K562 (cell line): ENCODE measurements around the gene LRMDA. TPM values are rescaled to one million over a fixed set of nuclear protein-coding genes. Genes with fewer than 3 reads are reported as not detected.

ENCODE experiments used
- ATAC-seq: fragments of 200-7000 bp; cut with Tn5 transposase; 3 replicates; pipeline ENCODE4 v1.9.1; 2020; ENCODE audit warnings: moderate library complexity
- BruUV-seq: library from RNA; stranded (reverse); fragments of 400-500 nt; replicated peaks from 2 replicates; lab custom pipeline; 2021; lab: Mats Ljungman, UMichigan
- CTCF ChIA-PET: fragments of 300-600 bp; formaldehyde crosslinking; extraction: SDS; loops from one replicate; lab custom pipeline; 2021; ENCODE audit warnings: low intra/inter-chr PET ratio; lab: Yijun Ruan, JAX
- POLR2A ChIA-PET: fragments of 300-600, 350-650 bp; sonication (Branson Sonifier 250); formaldehyde crosslinking; extraction: SDS; loops from one replicate; lab custom pipeline; 2021; ENCODE audit warnings: antibody characterized with exemption, inconsistent platforms; lab: Yijun Ruan, JAX
- DNase-seq, 4 experiments: peaks; one replicate each; pipeline versions ENCODE4 v3.0.0 to v3.0.0-alpha.2; 2011 to 2018; ENCODE audit warnings: low spot score in 3 of 4, mixed read lengths in 3 of 4; ENCODE audit errors: extremely low read depth in 1 of 4
- FAIRE-seq: peaks from 2 replicates; lab custom pipeline; 2011; peaks lifted over from hg19 to GRCh38; lab: Jason Lieb, UNC
- H2AFZ ChIP-seq: 2 replicates; pipeline ENCODE4 v1.6.0; 2011; ENCODE audit warnings: low read depth, low read length, control low read depth, inconsistent platforms
- H3K27ac ChIP-seq: fragments of 200-600 bp; 3 replicates; pipeline ENCODE4 v1.8.0; 2011; ENCODE audit warnings: low read depth, mild to moderate bottlenecking, control low read depth, inconsistent platforms, low read length, moderate library complexity, mixed read lengths; ENCODE audit errors: extremely low read depth
- H3K27me3 ChIP-seq, 2 experiments: fragments of 300-600 bp in 1 of 2; 2 replicates in 1 of 2; 3 replicates in 1 of 2; pipeline versions ENCODE4 v1.6.0 to v1.8.0; 2011; ENCODE audit warnings: inconsistent platforms in 2 of 2, low read length in 2 of 2, mild to moderate bottlenecking in 1 of 2, mixed read lengths in 1 of 2, moderate library complexity in 1 of 2; ENCODE audit not compliant: control insufficient read depth in 2 of 2, insufficient read depth in 2 of 2
- H3K36me3 ChIP-seq: fragments of 300-600 bp; 3 replicates; pipeline ENCODE4 v1.8.0; 2011; ENCODE audit warnings: mild to moderate bottlenecking, low read length, inconsistent platforms; ENCODE audit not compliant: control insufficient read depth, insufficient read depth
- H3K4me1 ChIP-seq, 2 experiments: fragments of 200-600 bp in 1 of 2; replicated peaks in 1 of 2; 2 replicates in 1 of 2; 3 replicates in 1 of 2; pipeline versions ENCODE4 v1.5.1 to v1.8.0; 2011; ENCODE audit warnings: inconsistent platforms in 2 of 2, low read length in 2 of 2, mild to moderate bottlenecking in 1 of 2, mixed read lengths in 1 of 2, moderate library complexity in 1 of 2; ENCODE audit not compliant: control insufficient read depth in 2 of 2, insufficient read depth in 2 of 2
- H3K4me2 ChIP-seq: 2 replicates; pipeline ENCODE4 v1.6.1; 2011; ENCODE audit warnings: low read length, control low read depth, inconsistent platforms, mixed read lengths; ENCODE audit not compliant: insufficient read depth
- H3K4me3 ChIP-seq: fragments of 200-600 bp; sonication (generic), shearing (Covaris generic); 2 replicates; pipeline ENCODE4 v1.5.1; 2016; ENCODE audit warnings: control low read depth, inconsistent platforms
- H3K79me2 ChIP-seq: fragments of 200-600 bp; 3 replicates; pipeline ENCODE4 v1.8.0; 2011; ENCODE audit warnings: low read length, inconsistent platforms; ENCODE audit not compliant: control insufficient read depth, insufficient read depth
- H3K9ac ChIP-seq, 2 experiments: 2 replicates each; pipeline versions ENCODE4 v1.6.0 to v1.6.1; 2011; ENCODE audit warnings: low read depth in 2 of 2, low read length in 2 of 2, control low read depth in 1 of 2, inconsistent platforms in 1 of 2, mild to moderate bottlenecking in 1 of 2, mixed read lengths in 1 of 2; ENCODE audit not compliant: insufficient read depth in 1 of 2
- H3K9me1 ChIP-seq: one replicate; pipeline ENCODE4 v1.6.0; 2011; ENCODE audit warnings: inconsistent platforms, mild to moderate bottlenecking, low read length, moderate library complexity; ENCODE audit not compliant: control insufficient read depth, insufficient read depth
- H3K9me3 ChIP-seq: replicated peaks from 2 replicates; pipeline ENCODE4 v1.5.1; 2011; ENCODE audit warnings: low read depth, low read length, inconsistent platforms; ENCODE audit not compliant: control insufficient read depth, insufficient read depth
- H4K20me1 ChIP-seq: replicated peaks from 2 replicates; pipeline ENCODE4 v1.6.1; 2011; ENCODE audit warnings: low read length, inconsistent platforms, mixed read lengths; ENCODE audit not compliant: control insufficient read depth, insufficient read depth
- FUS ChIP-seq: fragments of 200-400 bp; formaldehyde crosslinking; optimal IDR thresholded peaks from 2 replicates; pipeline ENCODE3; 2017; ENCODE audit warnings: low read depth, low read length
- MCM2 ChIP-seq: fragments of 450-650 bp; IDR thresholded peaks from 2 replicates; pipeline ENCODE4 v1.6.1; 2017; ENCODE audit warnings: low read depth, mild to moderate bottlenecking
- SLC30A9 ChIP-seq: fragments of 250-450 bp; sonication (Bioruptor Pico); IDR thresholded peaks from 2 replicates; pipeline ENCODE4 v1.8.0; 2022; ENCODE audit warnings: mild to moderate bottlenecking, moderate library complexity
- ZFX ChIP-seq: sonication (generic); formaldehyde crosslinking; IDR thresholded peaks from 2 replicates; pipeline ENCODE4 v1.8.0; 2022; ENCODE audit warnings: mild to moderate bottlenecking, missing genetic modification reagents, moderate library complexity
- WGBS: fragments of 100-300 bp; shearing (Covaris generic); methylation state at CpG from one replicate; pipeline ENCODE4 v1.1.6; 2016; ENCODE audit warnings: low coverage, mixed read lengths; ENCODE audit not compliant: insufficient coverage; ENCODE audit errors: missing lambda C conversion rate; 5-methylcytosine and 5-hydroxymethylcytosine counted together
- in situ Hi-C: fragments of 300-500 bp; cut with MboI; formaldehyde crosslinking; loops from 4 replicates; pipeline ENCODE4 v1.15.0; 2018; ENCODE audit warnings: inconsistent platforms, mixed read lengths
- intact Hi-C: fragments of 100-400 bp; cut with micrococcal nuclease; formaldehyde crosslinking; loops from 2 replicates; pipeline ENCODE4 v1.14.2; 2022
- polyA plus RNA-seq, 8 experiments: library from polyadenylated mRNA; depleted of rRNA in 4 of 8; stranded (reverse) in 5 of 8; unstranded in 3 of 8; fragments of >200 nt; fragmentation: Nextera tagmentation in 2 of 8; fragmentation: Illumina TruSeq in 1 of 8; extraction: Ambion mirVana in 2 of 8; extraction: Trizol in 1 of 8; gene quantifications; 2 replicates each; pipeline versions ENCODE4 v1.2.1 to v1.2.3, GENCODE V29; 2011 to 2014; ENCODE audit warnings: inconsistent platforms in 1 of 8, missing spikeins in 1 of 8
- total RNA-seq, 7 experiments: library from RNA; depleted of rRNA in 6 of 7; stranded (reverse); fragments of >200 nt in 6 of 7; fragmentation: Illumina TruSeq in 2 of 7; extraction: Trizol in 2 of 7; gene quantifications; 2 replicates each; pipeline versions ENCODE4 v1.2.1 to v1.2.3, GENCODE V29; 2011 to 2021; ENCODE audit warnings: low replicate concordance in 1 of 7
- TF ChIP-seq, protein P1 (sequence below): fragments of 450-650 bp; IDR thresholded peaks from 2 replicates; pipeline ENCODE4 v1.6.1; 2016; ENCODE audit warnings: mild to moderate bottlenecking

LRMDA gene
- total and polyA plus RNA-seq, 9 of the 15 experiments (the other 6 are each of a cell fraction or from before 2014, with no cell fraction given) = 0.25 TPM; not detected in 8

DNA sequence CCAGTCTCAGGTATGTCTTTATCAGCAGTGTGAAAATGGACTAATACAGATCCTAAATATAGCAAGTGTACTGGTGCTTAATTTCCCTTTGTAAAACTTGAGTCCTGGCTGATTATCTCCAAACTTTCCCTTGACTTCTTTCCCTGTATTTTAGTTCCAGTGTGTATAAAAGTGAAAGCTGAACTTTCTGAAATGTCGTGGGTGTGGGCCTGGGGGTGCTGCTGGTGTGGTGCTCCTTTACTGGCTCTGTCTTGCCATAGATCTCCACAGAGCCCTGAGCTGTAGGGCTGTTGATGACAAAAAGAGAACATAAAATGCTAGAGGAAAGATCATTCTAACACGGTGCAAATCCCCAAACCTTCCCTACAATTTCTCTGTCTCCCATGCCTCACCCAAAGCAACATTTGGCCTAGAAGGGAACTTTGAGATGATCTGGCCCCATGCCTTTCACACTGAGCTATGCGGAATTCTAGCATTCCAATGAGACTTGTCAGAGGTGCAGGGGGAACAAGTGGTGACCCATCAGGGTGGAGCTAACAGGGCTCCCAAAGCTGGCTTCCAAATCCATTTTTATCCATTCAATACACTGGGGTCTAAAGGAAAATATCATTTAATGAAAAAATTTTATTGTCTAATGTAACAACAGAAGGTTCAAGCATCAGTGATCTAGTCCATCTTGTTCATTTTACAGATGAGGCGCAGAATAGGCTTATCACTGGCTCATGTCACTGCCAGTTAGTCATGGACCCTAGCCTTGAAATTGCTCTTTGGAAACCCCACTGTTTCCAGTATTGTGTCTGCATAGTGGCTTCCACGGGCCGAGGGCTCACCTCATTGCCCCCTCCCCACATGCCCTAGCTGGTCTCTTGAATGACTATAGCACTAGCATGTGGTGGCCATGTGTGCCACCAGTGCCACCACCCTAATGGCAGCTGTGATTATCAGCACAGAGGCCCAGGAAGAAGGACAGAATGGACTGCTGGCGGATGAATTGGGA lies 1000.9 kb downstream of the LRMDA start:
- no peak overlapping the region for H3K4me2 ChIP-seq
- ATAC-seq = no peak

More for the DNA sequence above, 1000.9 kb downstream of the LRMDA start:
- TF ChIP-seq SLC30A9 (CRISPR knock-in tag) (no peak), MCM2 (no peak), FUS (no peak), ZFX (CRISPR knock-in tag) (no peak)
- TF ChIP-seq, protein P1, sequence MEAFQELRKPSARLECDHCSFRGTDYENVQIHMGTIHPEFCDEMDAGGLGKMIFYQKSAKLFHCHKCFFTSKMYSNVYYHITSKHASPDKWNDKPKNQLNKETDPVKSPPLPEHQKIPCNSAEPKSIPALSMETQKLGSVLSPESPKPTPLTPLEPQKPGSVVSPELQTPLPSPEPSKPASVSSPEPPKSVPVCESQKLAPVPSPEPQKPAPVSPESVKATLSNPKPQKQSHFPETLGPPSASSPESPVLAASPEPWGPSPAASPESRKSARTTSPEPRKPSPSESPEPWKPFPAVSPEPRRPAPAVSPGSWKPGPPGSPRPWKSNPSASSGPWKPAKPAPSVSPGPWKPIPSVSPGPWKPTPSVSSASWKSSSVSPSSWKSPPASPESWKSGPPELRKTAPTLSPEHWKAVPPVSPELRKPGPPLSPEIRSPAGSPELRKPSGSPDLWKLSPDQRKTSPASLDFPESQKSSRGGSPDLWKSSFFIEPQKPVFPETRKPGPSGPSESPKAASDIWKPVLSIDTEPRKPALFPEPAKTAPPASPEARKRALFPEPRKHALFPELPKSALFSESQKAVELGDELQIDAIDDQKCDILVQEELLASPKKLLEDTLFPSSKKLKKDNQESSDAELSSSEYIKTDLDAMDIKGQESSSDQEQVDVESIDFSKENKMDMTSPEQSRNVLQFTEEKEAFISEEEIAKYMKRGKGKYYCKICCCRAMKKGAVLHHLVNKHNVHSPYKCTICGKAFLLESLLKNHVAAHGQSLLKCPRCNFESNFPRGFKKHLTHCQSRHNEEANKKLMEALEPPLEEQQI = no peak
- under 1% methylated on average over 7 of the region's 7 CpGs for WGBS
- ChIA-PET POLR2A (interaction anchor here (0.7 kb wide), 1 partner anchor 9 kb away, joined by 3 read pairs; no protein-coding TSS in a partner anchor), CTCF (no interaction called here)
- DNase-seq (no peak), FAIRE-seq (no peak)
- no TSS peak for BruUV-seq
- Histone ChIP-seq H3K9ac (no peak overlapping the region), H4K20me1 (no peaks in the 10 kb centered on the region), H3K4me1 (no peaks in the 10 kb centered on the region), H3K9me3 (no peaks in the 10 kb centered on the region), H3K79me2 (no peaks in the 10 kb centered on the region), H2AFZ (no peak overlapping the region), H3K36me3 (no peaks in the 10 kb centered on the region), H3K27ac (no peak overlapping the region), H3K4me3 (no peak overlapping the region), H3K27me3 (no peaks in the 10 kb centered on the region), H3K9me1 (no peaks in the 10 kb centered on the region)
- in situ Hi-C loops = no loop called here
- intact Hi-C loops = no loop called here
